Right lobe of liver (tissue), 6 donors: ENCODE results near the gene MC5R. TPM values are rescaled to one million over a fixed set of nuclear protein-coding genes. Genes with fewer than 3 reads are reported as not detected.

Experiments used
- ATAC-seq, 4 donors: fragments of 200-7000 bp; cut with Tn5 transposase; one replicate each; pipeline ENCODE4 v1.9.1; 2020; ENCODE audit warnings: mild to moderate bottlenecking in 4 of 4, moderate library complexity in 4 of 4
- DNase-seq, 3 donors: peaks; one replicate each; pipeline ENCODE4 v3.0.0-alpha.2; 2020
- H3K27ac ChIP-seq, 3 donors: fragments of 200-600 bp; one replicate each; pipeline ENCODE4 v1.8.0; 2022
- H3K27me3 ChIP-seq, 2 donors: fragments of 200-600 bp; one replicate each; pipeline ENCODE4 v1.8.0; 2022
- H3K36me3 ChIP-seq, 4 donors: fragments of 200-600 bp; sonication (generic) in 1 of 4; one replicate each; pipeline versions ENCODE4 v1.5.1 to v1.8.0; 2017 to 2022; ENCODE audit warnings: control low read depth in 1 of 4
- H3K4me1 ChIP-seq, 4 donors: fragments of 200-600 bp; sonication (generic) in 1 of 4; one replicate each; pipeline versions ENCODE4 v1.5.1 to v1.8.0; 2017 to 2022; ENCODE audit warnings: control low read depth in 1 of 4
- H3K4me3 ChIP-seq, 3 donors: fragments of 200-600 bp; one replicate each; pipeline ENCODE4 v1.8.0; 2022
- H3K9me3 ChIP-seq, 4 donors: fragments of 200-600 bp; sonication (generic) in 1 of 4; one replicate each; pipeline versions ENCODE4 v1.5.1 to v1.8.0; 2017 to 2022; ENCODE audit warnings: control low read depth in 1 of 4
- POLR2A ChIP-seq: fragments of 450-650 bp; IDR thresholded peaks from one replicate; pipeline ENCODE4 v1.6.1; 2017; ENCODE audit warnings: antibody characterized with exemption, mild to moderate bottlenecking
- WGBS: methylation state at CpG from one replicate; pipeline ENCODE4 v1.1.6; 2018; ENCODE audit warnings: low coverage, low lambda C conversion rate; ENCODE audit not compliant: insufficient coverage; ENCODE audit errors: missing lambda C conversion rate; 5-methylcytosine and 5-hydroxymethylcytosine counted together
- intact Hi-C, 2 donors: fragments of 100-400 bp; cut with DNase I; formaldehyde crosslinking; loops; one replicate each; pipeline versions ENCODE4 v1.11.2 to v1.14.1; 2022
- total RNA-seq, 6 experiments: library from RNA; depleted of rRNA in 2 of 6; stranded (reverse); fragments of >200 nt in 2 of 6; fragmentation: NEBNext Ultra II Directional in 3 of 6; extraction: Animal tissue kit (Norgen Biotek cat#: 25700) in 3 of 6; gene quantifications; one replicate each; pipeline versions ENCODE4 v1.1.0 to v1.2.4, GENCODE V29; 2016 to 2023
- TF ChIP-seq, protein P1 (sequence below), 4 donors: fragments of 200-600 bp in 3 of 4; fragments of 450-650 bp in 1 of 4; IDR thresholded peaks; one replicate each; pipeline versions ENCODE4 v1.5.1 to v1.8.0; 2016 to 2022; ENCODE audit warnings: antibody characterized with exemption in 4 of 4, mild to moderate bottlenecking in 2 of 4
- donor health status: DM: no; HTN: yes; CAD: no.
- donor health status: DM: no; HTN: no; CAD: no.
- donor health status: DM: no; HTN: no; CAD: no.
- donor health status: DM: no; HTN: yes; CAD: no.
- donor health status: DM: no; HTN: yes; CAD: no.

The MC5R gene
- total RNA-seq, 6 experiments from 2014 or later, result not detected

DNA sequence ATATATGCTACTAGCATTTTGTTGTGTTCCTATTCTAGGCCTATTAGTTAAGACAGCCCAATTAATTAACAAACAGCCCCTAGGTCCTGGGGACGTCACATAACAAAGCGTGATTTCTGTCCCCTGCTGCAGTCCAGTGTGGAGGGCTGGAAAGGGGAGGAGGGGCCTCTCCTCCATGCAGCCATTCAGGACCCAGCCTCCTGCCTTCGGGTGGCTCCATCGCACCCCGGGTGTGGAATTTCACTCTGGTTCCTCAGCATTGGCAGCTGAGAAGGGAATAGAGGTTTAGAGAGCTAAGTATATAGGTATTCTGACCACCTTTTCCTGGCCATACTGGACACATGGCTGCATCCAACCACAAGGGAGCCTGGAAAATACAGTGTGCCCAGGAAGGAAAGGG is 49.0 kb downstream of the MC5R start:
- TF ChIP-seq POLR2A, result no peak
- TF ChIP-seq, protein P1, sequence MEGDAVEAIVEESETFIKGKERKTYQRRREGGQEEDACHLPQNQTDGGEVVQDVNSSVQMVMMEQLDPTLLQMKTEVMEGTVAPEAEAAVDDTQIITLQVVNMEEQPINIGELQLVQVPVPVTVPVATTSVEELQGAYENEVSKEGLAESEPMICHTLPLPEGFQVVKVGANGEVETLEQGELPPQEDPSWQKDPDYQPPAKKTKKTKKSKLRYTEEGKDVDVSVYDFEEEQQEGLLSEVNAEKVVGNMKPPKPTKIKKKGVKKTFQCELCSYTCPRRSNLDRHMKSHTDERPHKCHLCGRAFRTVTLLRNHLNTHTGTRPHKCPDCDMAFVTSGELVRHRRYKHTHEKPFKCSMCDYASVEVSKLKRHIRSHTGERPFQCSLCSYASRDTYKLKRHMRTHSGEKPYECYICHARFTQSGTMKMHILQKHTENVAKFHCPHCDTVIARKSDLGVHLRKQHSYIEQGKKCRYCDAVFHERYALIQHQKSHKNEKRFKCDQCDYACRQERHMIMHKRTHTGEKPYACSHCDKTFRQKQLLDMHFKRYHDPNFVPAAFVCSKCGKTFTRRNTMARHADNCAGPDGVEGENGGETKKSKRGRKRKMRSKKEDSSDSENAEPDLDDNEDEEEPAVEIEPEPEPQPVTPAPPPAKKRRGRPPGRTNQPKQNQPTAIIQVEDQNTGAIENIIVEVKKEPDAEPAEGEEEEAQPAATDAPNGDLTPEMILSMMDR (IDR thresholded peaks at IDR 0.05), result no peak
- Histone ChIP-seq H3K27ac (no peak overlapping the region), H3K4me3 (no peak overlapping the region), H3K27me3 (no peaks in the 10 kb centered on the region), H3K9me3 (no peaks in the 10 kb centered on the region), H3K36me3 (no peaks in the 10 kb centered on the region), H3K4me1 (no peaks in the 10 kb centered on the region)
- no peak for DNase-seq
- ATAC-seq, result no peak
- WGBS, result 48% methylated on average over 2 of the region's 5 CpGs
- intact Hi-C loops, result no loop called here

- no peak for DNase-seq
- TF ChIP-seq, protein P1 (IDR thresholded peaks at IDR 0.05), result no peak
- TF ChIP-seq POLR2A, result no peak
- no peak for ATAC-seq
- no peaks in the 10 kb centered on the region for H3K27me3 ChIP-seq
- H3K4me1 ChIP-seq, result no peaks in the 10 kb centered on the region
- no peaks in the 10 kb centered on the region for H3K9me3 ChIP-seq
- 50% methylated on average over 4 of the region's 4 CpGs for WGBS
- no peak overlapping the region for H3K27ac ChIP-seq
- H3K36me3 ChIP-seq, result no peaks in the 10 kb centered on the region
- no peak overlapping the region for H3K4me3 ChIP-seq
- intact Hi-C loops, result no loop called here
Measured at GRCh38 chr18:13874558-13874957, 50.6 kb downstream of the MC5R start.

Other genes with a start within 250 kb of the MC5R start
- gene FAM210A, start 97.6 kb upstream of the MC5R start, total RNA-seq, result 10 to 100 TPM in 5 of 6 experiments, 1 to 10 TPM in 1; 9.3 to 21.9 (median 11.8) TPM
- gene RNMT, start 97.5 kb upstream of the MC5R start, total RNA-seq, result 10 to 100 TPM in 1 of 6 experiments, 1 to 10 TPM in 5; 7.4 to 20.4 (median 9.0) TPM
- gene MC2R, start 91.4 kb downstream of the MC5R start, total RNA-seq, result under 1 TPM in 1 of 6 experiments, not detected in 5; 0.04 TPM